K562 (cell line): ENCODE results near the gene PLSCR3. TPM values are rescaled to one million over a fixed set of nuclear protein-coding genes. Genes with fewer than 3 reads are reported as not detected.

ENCODE experiments used
- CCNT2 ChIP-seq: IDR thresholded peaks from 2 replicates; pipeline ENCODE4 v1.6.1; 2011; ENCODE audit warnings: borderline replicate concordance, low read depth, mild to moderate bottlenecking, moderate library complexity, mixed read lengths, low read length; ENCODE audit not compliant: insufficient read length; ENCODE audit errors: extremely low read depth
- CTCF ChIP-seq, 3 experiments: IDR thresholded peaks in 2 of 3; conservative IDR thresholded peaks in 1 of 3; 2 replicates each; pipeline ENCODE4 v1.5.1; 2011 to 2012; ENCODE audit warnings: low read length in 3 of 3, mild to moderate bottlenecking in 3 of 3, control low read depth in 2 of 3, improper control_type of control experiment in 1 of 3, inconsistent platforms in 1 of 3, low read depth in 1 of 3, mixed read lengths in 1 of 3, moderate library complexity in 1 of 3; ENCODE audit not compliant: insufficient read depth in 2 of 3
- FOXJ3 ChIP-seq: sonication (generic); formaldehyde crosslinking; IDR thresholded peaks from 2 replicates; pipeline ENCODE4 v1.4.0; 2020; ENCODE audit warnings: mild to moderate bottlenecking, missing genetic modification reagents
- MITF ChIP-seq: IDR thresholded peaks from 2 replicates; pipeline ENCODE4 v1.6.1; 2014; ENCODE audit warnings: antibody characterized with exemption
- PTBP1 ChIP-seq: fragments of 200-400 bp; formaldehyde crosslinking; IDR thresholded peaks from 2 replicates; pipeline ENCODE4 v1.6.1; 2017; ENCODE audit warnings: low read depth, low read length
- RBM25 ChIP-seq: fragments of 200-400 bp; formaldehyde crosslinking; IDR thresholded peaks from 2 replicates; pipeline ENCODE4 v1.6.1; 2018; ENCODE audit warnings: low read length, low read depth, moderate library complexity; ENCODE audit not compliant: severe bottlenecking
- TFAP4 ChIP-seq: sonication (generic); formaldehyde crosslinking; IDR thresholded peaks from 2 replicates; pipeline ENCODE4 v1.8.0; 2022; ENCODE audit warnings: missing genetic modification reagents, mild to moderate bottlenecking, moderate library complexity, borderline replicate concordance
- U2AF1 ChIP-seq: fragments of 200-400 bp; formaldehyde crosslinking; optimal IDR thresholded peaks from 2 replicates; pipeline ENCODE3; 2017; ENCODE audit warnings: mild to moderate bottlenecking, low read depth, low read length, moderate library complexity
- U2AF2 ChIP-seq: fragments of 200-400 bp; formaldehyde crosslinking; optimal IDR thresholded peaks from 2 replicates; pipeline ENCODE3; 2017; ENCODE audit warnings: low read depth, mild to moderate bottlenecking, low read length
- UBTF ChIP-seq, 2 experiments: IDR thresholded peaks; 2 replicates each; pipeline ENCODE4 v1.6.1; 2012; ENCODE audit warnings: improper control_type of control experiment in 2 of 2, low read depth in 2 of 2, low read length in 2 of 2, borderline replicate concordance in 1 of 2
- ZNF511 ChIP-seq: sonication (generic); formaldehyde crosslinking; IDR thresholded peaks from 2 replicates; pipeline ENCODE4 v1.8.0; 2022; ENCODE audit warnings: mild to moderate bottlenecking, missing genetic modification reagents
- ZNF512 ChIP-seq: IDR thresholded peaks from 2 replicates; pipeline ENCODE4 v1.6.1; 2016; ENCODE audit warnings: missing genetic modification characterization, missing compliant biosample characterization
- polyA plus RNA-seq, 8 experiments: library from polyadenylated mRNA; depleted of rRNA in 4 of 8; stranded (reverse) in 5 of 8; unstranded in 3 of 8; fragments of >200 nt; fragmentation: Nextera tagmentation in 2 of 8; fragmentation: Illumina TruSeq in 1 of 8; extraction: Ambion mirVana in 2 of 8; extraction: Trizol in 1 of 8; gene quantifications; 2 replicates each; pipeline versions ENCODE4 v1.2.1 to v1.2.3, GENCODE V29; 2011 to 2014; ENCODE audit warnings: inconsistent platforms in 1 of 8, missing spikeins in 1 of 8
- total RNA-seq, 7 experiments: library from RNA; depleted of rRNA in 6 of 7; stranded (reverse); fragments of >200 nt in 6 of 7; fragmentation: Illumina TruSeq in 2 of 7; extraction: Trizol in 2 of 7; gene quantifications; 2 replicates each; pipeline versions ENCODE4 v1.2.1 to v1.2.3, GENCODE V29; 2011 to 2021; ENCODE audit warnings: low replicate concordance in 1 of 7

Gene PLSCR3
- total and polyA plus RNA-seq, 9 of the 15 experiments (the other 6 are each of a cell fraction or from before 2014, with no cell fraction given), result 3.2 to 16.8 (median 4.5) TPM

- no peak for TF ChIP-seq FOXJ3
- no peak for TF ChIP-seq RBM25
- TF ChIP-seq CTCF (IDR thresholded peaks at IDR 0.05 in 2 of 3, conservative IDR thresholded peaks at IDR 0.05 in 1 of 3; ENCODE audit: insufficient read depth in 2 of 3, low read depth in 1 of 3, low read length in 3 of 3), result peak in 1 of 3 experiments; percentile 25; a peak in 3 of 6 replicates
- no peak for TF ChIP-seq U2AF2
- TF ChIP-seq MITF, result no peak
- TF ChIP-seq PTBP1, result no peak
- TF ChIP-seq ZNF512 (tag), result no peak
- peak; percentile 85 for TF ChIP-seq TFAP4
- TF ChIP-seq CCNT2, result no peak
- no peak for TF ChIP-seq ZNF511 (CRISPR knock-in tag)
- TF ChIP-seq UBTF (IDR thresholded peaks at IDR 0.05; ENCODE audit: borderline replicate concordance in 1 of 2, low read depth in 2 of 2, low read length in 2 of 2), result 0 out of 4 replicates have a peak, but pooled peaks of 1 of the 2 experiments have one; percentile 68
- TF ChIP-seq U2AF1, result no peak
Measured at GRCh38 chr17:7435676-7436555, 41.6 kb upstream of the PLSCR3 start (continued).
